Measurements from ENCODE around the gene ABCC12.
A peak's percentile ranks its signal among the peaks of the same experiment; 100 is the strongest.

The ABCC12 gene

GRCh38 chr16:48146710-48147109 lies 9.1 kb downstream of the ABCC12 start:
- no peaks in the 10 kb centered on the region for H3K36me3 ChIP-seq (ENCODE audit: control insufficient read depth, insufficient read depth, low read length)
- no peak overlapping the region for H3K56ac ChIP-seq (ENCODE audit: low read length)
- H2BK15ac ChIP-seq (replicated peaks; ENCODE audit: low read depth): no peak overlapping the region
- H3K4me2 ChIP-seq (ENCODE audit: low read length): no peak overlapping the region
- H3K27ac ChIP-seq (ENCODE audit: low read depth, low read length): no peak overlapping the region
- H3K23ac ChIP-seq (ENCODE audit: low read length): no peak overlapping the region
- no peak overlapping the region for H4K5ac ChIP-seq (ENCODE audit: low read length)
- H2AK5ac ChIP-seq (ENCODE audit: low read length): no peak overlapping the region
- H3K4ac ChIP-seq (ENCODE audit: low read depth, low read length): no peak overlapping the region
- H3K27me3 ChIP-seq (ENCODE audit: insufficient read depth, low read length, poor library complexity): no peaks in the 10 kb centered on the region
- H3K4me1 ChIP-seq (ENCODE audit: control insufficient read depth, low read depth, low read length): no peaks in the 10 kb centered on the region
- no peak overlapping the region for H3K4me3 ChIP-seq (ENCODE audit: low read length)
- H2BK5ac ChIP-seq (ENCODE audit: low read length): no peak overlapping the region
- WGBS (ENCODE audit: extremely low coverage, insufficient coverage, low lambda C conversion rate): no CpG with 5 or more reads among the region's 4 CpGs
- no peaks in the 10 kb centered on the region for H3K79me2 ChIP-seq (ENCODE audit: control insufficient read depth, insufficient read depth, low read length)
- DNase-seq: no peak
- no peak overlapping the region for H2BK120ac ChIP-seq (ENCODE audit: low read depth, low read length)
- H4K8ac ChIP-seq (ENCODE audit: low read depth, low read length): no peak overlapping the region
- H3K79me1 ChIP-seq (ENCODE audit: low read length): no peaks in the 10 kb centered on the region
- H3K9ac ChIP-seq (ENCODE audit: low read length): no peak overlapping the region
- H3K18ac ChIP-seq (ENCODE audit: low read length): no peak overlapping the region

DNA sequence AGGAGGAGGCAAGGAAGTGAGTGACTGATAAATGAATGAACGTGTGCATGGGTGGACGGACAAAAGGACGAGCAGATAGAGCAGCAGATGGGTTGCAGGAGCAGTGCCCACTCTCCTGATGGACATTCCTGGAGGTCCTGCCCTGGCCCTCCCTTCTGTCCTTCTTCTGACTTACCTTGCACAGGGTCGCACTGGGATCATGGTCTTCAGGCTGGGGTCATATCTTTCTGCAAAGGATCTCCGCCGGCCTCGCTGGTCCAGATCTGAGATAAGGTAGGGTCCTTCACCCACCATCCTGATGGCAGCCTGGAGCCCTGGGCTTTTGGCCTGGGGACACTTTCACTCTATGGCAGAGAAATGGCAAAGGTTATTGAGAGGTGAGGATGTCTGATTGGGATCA lies 9.7 kb downstream of the ABCC12 start:
- Histone ChIP-seq H3K4me3 (ENCODE audit: low read length) (no peak overlapping the region), H3K27ac (ENCODE audit: low read depth, low read length) (no peak overlapping the region), H3K79me1 (ENCODE audit: low read length) (no peaks in the 10 kb centered on the region), H2BK5ac (ENCODE audit: low read length) (no peak overlapping the region), H3K4me1 (ENCODE audit: control insufficient read depth, low read depth, low read length) (no peaks in the 10 kb centered on the region), H3K18ac (ENCODE audit: low read length) (no peak overlapping the region), H3K79me2 (ENCODE audit: control insufficient read depth, insufficient read depth, low read length) (no peaks in the 10 kb centered on the region), H3K56ac (ENCODE audit: low read length) (no peak overlapping the region), H2BK120ac (ENCODE audit: low read depth, low read length) (no peak overlapping the region), H3K4me2 (ENCODE audit: low read length) (no peak overlapping the region), H2AK5ac (ENCODE audit: low read length) (no peak overlapping the region), H3K36me3 (ENCODE audit: control insufficient read depth, insufficient read depth, low read length) (no peaks in the 10 kb centered on the region), H2BK15ac (replicated peaks; ENCODE audit: low read depth) (no peak overlapping the region), H4K5ac (ENCODE audit: low read length) (no peak overlapping the region), H3K9ac (ENCODE audit: low read length) (no peak overlapping the region), H3K27me3 (ENCODE audit: insufficient read depth, low read length, poor library complexity) (no peaks in the 10 kb centered on the region), H3K23ac (ENCODE audit: low read length) (no peak overlapping the region), H4K8ac (ENCODE audit: low read depth, low read length) (no peak overlapping the region), H3K4ac (ENCODE audit: low read depth, low read length) (no peak overlapping the region)
- DNase-seq: no peak
- no CpG with 5 or more reads among the region's 7 CpGs for whole genome bisulfite sequencing (ENCODE audit: extremely low coverage, insufficient coverage, low lambda C conversion rate)

DNA sequence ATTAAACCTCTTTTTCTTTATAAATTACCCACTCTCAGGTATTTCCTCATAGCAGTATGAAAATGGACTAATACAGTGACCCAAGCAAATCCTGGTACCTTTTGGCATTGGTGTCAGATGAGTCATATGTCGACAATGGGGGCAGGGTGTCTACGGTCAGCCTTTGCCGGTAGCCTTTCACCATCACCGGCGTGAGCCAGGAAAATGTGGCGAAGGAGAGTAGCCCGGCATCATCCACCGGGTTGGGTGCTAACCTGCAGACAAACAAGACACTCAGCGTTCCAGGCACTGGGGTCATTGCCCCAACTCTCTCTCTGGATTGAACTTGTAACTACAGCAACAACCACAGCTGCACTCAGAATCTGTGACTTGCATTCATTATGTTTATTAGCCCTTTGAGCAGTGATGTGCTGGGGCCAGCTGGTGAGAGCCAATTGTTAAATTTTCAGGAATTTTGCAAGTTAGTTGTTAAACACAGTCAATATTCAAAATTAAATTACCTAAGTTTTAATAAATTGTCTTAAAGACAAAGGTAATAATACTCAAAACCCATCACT lies 11.9 kb downstream of the ABCC12 start:
- H3K56ac ChIP-seq (ENCODE audit: low read length): no peak overlapping the region
- no peak overlapping the region for H3K4me2 ChIP-seq (ENCODE audit: low read length)
- no peaks in the 10 kb centered on the region for H3K36me3 ChIP-seq (ENCODE audit: control insufficient read depth, insufficient read depth, low read length)
- H2BK120ac ChIP-seq (ENCODE audit: low read depth, low read length): no peak overlapping the region
- no peak overlapping the region for H2BK15ac ChIP-seq (replicated peaks; ENCODE audit: low read depth)
- no peak overlapping the region for H3K4ac ChIP-seq (ENCODE audit: low read depth, low read length)
- no peak overlapping the region for H2BK5ac ChIP-seq (ENCODE audit: low read length)
- no peak overlapping the region for H4K8ac ChIP-seq (ENCODE audit: low read depth, low read length)
- no peak overlapping the region for H4K5ac ChIP-seq (ENCODE audit: low read length)
- H3K27ac ChIP-seq (ENCODE audit: low read depth, low read length): no peak overlapping the region
- no peak overlapping the region for H3K18ac ChIP-seq (ENCODE audit: low read length)
- no peaks in the 10 kb centered on the region for H3K79me1 ChIP-seq (ENCODE audit: low read length)
- H3K4me1 ChIP-seq (ENCODE audit: control insufficient read depth, low read depth, low read length): no peaks in the 10 kb centered on the region
- H3K27me3 ChIP-seq (ENCODE audit: insufficient read depth, low read length, poor library complexity): no peaks in the 10 kb centered on the region
- no peak overlapping the region for H3K9ac ChIP-seq (ENCODE audit: low read length)
- H3K23ac ChIP-seq (ENCODE audit: low read length): no peak overlapping the region
- H2AK5ac ChIP-seq (ENCODE audit: low read length): no peak overlapping the region
- WGBS (ENCODE audit: extremely low coverage, insufficient coverage, low lambda C conversion rate): no CpG with 5 or more reads among the region's 9 CpGs
- no peak for DNase-seq
- no peaks in the 10 kb centered on the region for H3K79me2 ChIP-seq (ENCODE audit: control insufficient read depth, insufficient read depth, low read length)
- H3K4me3 ChIP-seq (ENCODE audit: low read length): no peak overlapping the region

DNA sequence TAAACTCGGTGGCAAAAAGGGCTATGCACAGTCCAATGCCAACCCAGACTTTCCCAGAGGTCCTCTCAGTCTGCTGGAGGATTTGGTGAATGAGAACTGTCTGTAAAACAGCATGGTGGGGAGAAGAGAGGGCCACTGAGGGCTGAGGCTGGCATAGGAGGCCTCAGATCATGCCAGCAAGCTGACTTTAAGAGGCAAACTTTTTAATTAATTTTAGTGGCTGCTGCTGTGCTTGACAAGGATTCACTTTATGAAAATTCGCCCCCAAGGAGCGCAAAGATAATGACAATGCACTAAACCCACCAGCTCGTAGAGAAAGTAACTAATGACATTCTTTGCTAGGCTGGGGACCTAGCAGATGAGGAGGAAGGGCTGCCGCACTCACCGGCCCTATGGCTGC lies 15.0 kb downstream of the ABCC12 start:
- H2BK120ac ChIP-seq (ENCODE audit: low read depth, low read length): no peak overlapping the region
- no peak overlapping the region for H4K8ac ChIP-seq (ENCODE audit: low read depth, low read length)
- no peak overlapping the region for H3K9ac ChIP-seq (ENCODE audit: low read length)
- no peak overlapping the region for H3K18ac ChIP-seq (ENCODE audit: low read length)
- no peaks in the 10 kb centered on the region for H3K27me3 ChIP-seq (ENCODE audit: insufficient read depth, low read length, poor library complexity)
- H3K4me2 ChIP-seq (ENCODE audit: low read length): no peak overlapping the region
- no peak overlapping the region for H2BK5ac ChIP-seq (ENCODE audit: low read length)
- no peak overlapping the region for H3K4ac ChIP-seq (ENCODE audit: low read depth, low read length)
- H3K4me1 ChIP-seq (ENCODE audit: control insufficient read depth, low read depth, low read length): no peaks in the 10 kb centered on the region
- H3K79me2 ChIP-seq (ENCODE audit: control insufficient read depth, insufficient read depth, low read length): no peaks in the 10 kb centered on the region
- H3K23ac ChIP-seq (ENCODE audit: low read length): no peak overlapping the region
- H3K27ac ChIP-seq (ENCODE audit: low read depth, low read length): no peak overlapping the region
- H3K56ac ChIP-seq (ENCODE audit: low read length): no peak overlapping the region
- H4K5ac ChIP-seq (ENCODE audit: low read length): no peak overlapping the region
- no peak overlapping the region for H2AK5ac ChIP-seq (ENCODE audit: low read length)
- H2BK15ac ChIP-seq (replicated peaks; ENCODE audit: low read depth): no peak overlapping the region
- WGBS (ENCODE audit: extremely low coverage, insufficient coverage, low lambda C conversion rate): no CpG with 5 or more reads among the region's 6 CpGs
- H3K36me3 ChIP-seq (ENCODE audit: control insufficient read depth, insufficient read depth, low read length): no peaks in the 10 kb centered on the region
- H3K4me3 ChIP-seq (ENCODE audit: low read length): no peak overlapping the region
- DNase-seq: no peak
- no peaks in the 10 kb centered on the region for H3K79me1 ChIP-seq (ENCODE audit: low read length)

GRCh38 chr16:48139517-48139916 lies 16.3 kb downstream of the ABCC12 start:
- no CpG with 5 or more reads among the region's 3 CpGs for WGBS (ENCODE audit: extremely low coverage, insufficient coverage, low lambda C conversion rate)
- Histone ChIP-seq H3K4ac (ENCODE audit: low read depth, low read length) (no peak overlapping the region), H3K27me3 (ENCODE audit: insufficient read depth, low read length, poor library complexity) (no peaks in the 10 kb centered on the region)

GRCh38 chr16:48138543-48138942 lies 17.2 kb downstream of the ABCC12 start:
- no CpG with 5 or more reads among the region's 2 CpGs for WGBS (ENCODE audit: extremely low coverage, insufficient coverage, low lambda C conversion rate)
- Histone ChIP-seq H3K36me3 (ENCODE audit: control insufficient read depth, insufficient read depth, low read length) (no peaks in the 10 kb centered on the region), H3K56ac (ENCODE audit: low read length) (no peak overlapping the region)

More at GRCh38 chr16:48139517-48139916, 16.3 kb downstream of the ABCC12 start:
- Histone ChIP-seq H4K5ac (ENCODE audit: low read length) (no peak overlapping the region), H3K23ac (ENCODE audit: low read length) (no peak overlapping the region), H3K4me3 (ENCODE audit: low read length) (no peak overlapping the region), H3K36me3 (ENCODE audit: control insufficient read depth, insufficient read depth, low read length) (no peaks in the 10 kb centered on the region), H3K79me2 (ENCODE audit: control insufficient read depth, insufficient read depth, low read length) (no peaks in the 10 kb centered on the region), H3K56ac (ENCODE audit: low read length) (no peak overlapping the region), H3K27ac (ENCODE audit: low read depth, low read length) (no peak overlapping the region), H2AK5ac (ENCODE audit: low read length) (no peak overlapping the region), H3K4me2 (ENCODE audit: low read length) (no peak overlapping the region), H3K18ac (ENCODE audit: low read length) (no peak overlapping the region), H3K9ac (ENCODE audit: low read length) (no peak overlapping the region), H2BK120ac (ENCODE audit: low read depth, low read length) (no peak overlapping the region), H3K4me1 (ENCODE audit: control insufficient read depth, low read depth, low read length) (no peaks in the 10 kb centered on the region), H3K79me1 (ENCODE audit: low read length) (no peaks in the 10 kb centered on the region), H4K8ac (ENCODE audit: low read depth, low read length) (no peak overlapping the region), H2BK5ac (ENCODE audit: low read length) (no peak overlapping the region), H2BK15ac (replicated peaks; ENCODE audit: low read depth) (no peak overlapping the region)
- peak; percentile 40 for DNase-seq

More at GRCh38 chr16:48138543-48138942, 17.2 kb downstream of the ABCC12 start:
- Histone ChIP-seq H3K4me3 (ENCODE audit: low read length) (no peak overlapping the region), H3K18ac (ENCODE audit: low read length) (no peak overlapping the region), H3K23ac (ENCODE audit: low read length) (no peak overlapping the region), H3K4ac (ENCODE audit: low read depth, low read length) (no peak overlapping the region), H3K4me1 (ENCODE audit: control insufficient read depth, low read depth, low read length) (no peaks in the 10 kb centered on the region), H3K27ac (ENCODE audit: low read depth, low read length) (no peak overlapping the region), H2BK5ac (ENCODE audit: low read length) (no peak overlapping the region), H4K5ac (ENCODE audit: low read length) (no peak overlapping the region), H2BK120ac (ENCODE audit: low read depth, low read length) (no peak overlapping the region), H3K27me3 (ENCODE audit: insufficient read depth, low read length, poor library complexity) (no peaks in the 10 kb centered on the region), H3K79me1 (ENCODE audit: low read length) (no peaks in the 10 kb centered on the region), H2AK5ac (ENCODE audit: low read length) (no peak overlapping the region), H3K79me2 (ENCODE audit: control insufficient read depth, insufficient read depth, low read length) (no peaks in the 10 kb centered on the region), H2BK15ac (replicated peaks; ENCODE audit: low read depth) (no peak overlapping the region), H4K8ac (ENCODE audit: low read depth, low read length) (no peak overlapping the region), H3K4me2 (ENCODE audit: low read length) (no peak overlapping the region), H3K9ac (ENCODE audit: low read length) (no peak overlapping the region)
- peak; percentile 33 for DNase-seq

All from mesendoderm (in vitro differentiated cells).